Stimulated activated CD4-positive, alpha-beta T cell treated with anti-CD3 and anti-CD28 coated beads, TNF-alpha, amount 100 ng/mL, for 48 hours (primary cell): Measurements from ENCODE around the gene SORCS2.

Source experiments
- DNase-seq, 3 donors: peaks; one replicate each; pipeline ENCODE4 v3.0.0-alpha.2; 2020; ENCODE audit warnings: low read depth in 3 of 3

The SORCS2 gene

GRCh38 chr4:7192252-7193029, at the start of gene SORCS2:
TSS of gene SORCS2 (plus strand) at chr4:7192538.
- DNase-seq = peak; percentile 18 to 42 (median 20)

- no peak for DNase-seq
Observed at GRCh38 chr4:7144374-7145290, 47.7 kb upstream of the SORCS2 start.

GRCh38 chr4:7145291-7145934, 46.9 kb upstream of the SORCS2 start:
- no peak for DNase-seq

GRCh38 chr4:7146059-7146785, 46.1 kb upstream of the SORCS2 start:
- DNase-seq = no peak

- DNase-seq = no peak
Observed at GRCh38 chr4:7146786-7147115, 45.6 kb upstream of the SORCS2 start.

- no peak for DNase-seq
Observed at GRCh38 chr4:7147261-7147660, 45.1 kb upstream of the SORCS2 start.

GRCh38 chr4:7147661-7148310, 44.6 kb upstream of the SORCS2 start:
- DNase-seq = no peak

GRCh38 chr4:7148337-7148736, 44.0 kb upstream of the SORCS2 start:
- DNase-seq = no peak

GRCh38 chr4:7150036-7150635, 42.2 kb upstream of the SORCS2 start:
- DNase-seq = no peak

GRCh38 chr4:7151668-7152227, 40.6 kb upstream of the SORCS2 start:
- no peak for DNase-seq

GRCh38 chr4:7153711-7154110, 38.6 kb upstream of the SORCS2 start:
- no peak for DNase-seq

GRCh38 chr4:7154351-7154981, 37.9 kb upstream of the SORCS2 start:
- no peak for DNase-seq

- no peak for DNase-seq
Observed at GRCh38 chr4:7155590-7156071, 36.7 kb upstream of the SORCS2 start.

GRCh38 chr4:7156328-7156727, 36.0 kb upstream of the SORCS2 start:
- no peak for DNase-seq

- DNase-seq = no peak
Observed at GRCh38 chr4:7156761-7157488, 35.4 kb upstream of the SORCS2 start.

GRCh38 chr4:7157666-7158065, 34.7 kb upstream of the SORCS2 start:
- no peak for DNase-seq

- DNase-seq = no peak
Observed at GRCh38 chr4:7158081-7158750, 34.1 kb upstream of the SORCS2 start.

GRCh38 chr4:7158991-7159390, 33.3 kb upstream of the SORCS2 start:
- DNase-seq = no peak

GRCh38 chr4:7159923-7160322, 32.4 kb upstream of the SORCS2 start:
- no peak for DNase-seq
